NCI-H510A treated with DMSO at 0.1 percent for 48 hours (cell line): ENCODE results near the gene POLD1.

Source experiments
- DNase-seq: peaks from one replicate; lab custom pipeline; 2025; lab: John Stamatoyannopoulos, UW

POLD1 gene

GRCh38 chr19:50466706-50467039 is 82.5 kb downstream of the POLD1 start:
- DNase-seq, result no peak

GRCh38 chr19:50467566-50467965 is 83.4 kb downstream of the POLD1 start:
- DNase-seq, result no peak
